GM23338 (cell line): ENCODE measurements around the gene ALDH3A2. TPM values are rescaled to one million over a fixed set of nuclear protein-coding genes. Genes with fewer than 3 reads are reported as not detected.

Experiments used
- ATAC-seq: fragments of 200-7000 bp; cut with Tn5 transposase; 3 replicates; pipeline ENCODE4 v1.9.1; 2020
- DNase-seq: peaks from one replicate; pipeline ENCODE4 v3.0.0-alpha.2; 2015; ENCODE audit warnings: low spot score
- H2AFZ ChIP-seq: fragments of 200-600 bp; sonication (generic); 2 replicates; pipeline ENCODE4 v1.8.0; 2016; ENCODE audit warnings: antibody characterized with exemption, mild to moderate bottlenecking, moderate library complexity
- H3F3A ChIP-seq: fragments of 200-600 bp; sonication (generic); replicated peaks from 2 replicates; pipeline ENCODE4 v1.8.0; 2017; ENCODE audit warnings: antibody characterized with exemption, mixed run types, low read depth
- H3K27ac ChIP-seq: fragments of 200-600 bp; sonication (generic); 2 replicates; pipeline ENCODE4 v1.6.1; 2016; ENCODE audit warnings: low read depth
- H3K27me3 ChIP-seq: fragments of 200-600 bp; sonication (generic); 2 replicates; pipeline ENCODE4 v1.8.0; 2016; ENCODE audit warnings: mild to moderate bottlenecking, mixed run types, moderate library complexity; ENCODE audit not compliant: insufficient read depth
- H3K36me3 ChIP-seq: fragments of 200-600 bp; sonication (generic); 2 replicates; pipeline ENCODE4 v1.8.0; 2016; ENCODE audit warnings: mild to moderate bottlenecking; ENCODE audit not compliant: insufficient read depth
- H3K4me1 ChIP-seq: fragments of 200-600 bp; sonication (generic); 2 replicates; pipeline ENCODE4 v1.8.0; 2016; ENCODE audit warnings: mild to moderate bottlenecking, moderate library complexity; ENCODE audit not compliant: insufficient read depth
- H3K4me2 ChIP-seq: fragments of 200-600 bp; sonication (generic); 2 replicates; pipeline ENCODE4 v1.7.1; 2017; ENCODE audit warnings: mixed run types
- H3K4me3 ChIP-seq: fragments of 200-600 bp; sonication (generic); 2 replicates; pipeline ENCODE4 v1.6.1; 2016; ENCODE audit warnings: mixed run types
- H3K79me2 ChIP-seq: fragments of 200-600 bp; sonication (generic); replicated peaks from 2 replicates; pipeline ENCODE4 v1.8.0; 2017; ENCODE audit warnings: mild to moderate bottlenecking; ENCODE audit not compliant: insufficient read depth
- H3K9me2 ChIP-seq: fragments of 200-600 bp; sonication (generic); 2 replicates; pipeline ENCODE4 v1.8.0; 2017; ENCODE audit not compliant: insufficient read depth
- H4K20me1 ChIP-seq: fragments of 200-600 bp; sonication (generic); replicated peaks from 2 replicates; pipeline ENCODE4 v1.8.0; 2017; ENCODE audit warnings: mild to moderate bottlenecking; ENCODE audit not compliant: insufficient read depth
- H3K27ac Mint-ChIP-seq: 2 replicates; pipeline ENCODE4 v1.8.0; 2020; ENCODE audit warnings: inconsistent platforms, mild to moderate bottlenecking, moderate library complexity, mixed read lengths
- H3K27me3 Mint-ChIP-seq: 3 replicates; pipeline ENCODE4 v1.8.0; 2022; ENCODE audit warnings: low read depth, mild to moderate bottlenecking, moderate library complexity, mixed read lengths, inconsistent platforms; ENCODE audit not compliant: insufficient read depth, poor library complexity
- H3K36me3 Mint-ChIP-seq: 3 replicates; pipeline ENCODE4 v1.8.0; 2021; ENCODE audit warnings: low read depth, mild to moderate bottlenecking, inconsistent platforms, moderate library complexity, mixed read lengths
- H3K4me1 Mint-ChIP-seq: 3 replicates; pipeline ENCODE4 v1.8.0; 2020; ENCODE audit warnings: mild to moderate bottlenecking, inconsistent platforms, mixed read lengths
- H3K4me3 Mint-ChIP-seq: 3 replicates; pipeline ENCODE4 v1.8.0; 2021; ENCODE audit warnings: moderate library complexity, mild to moderate bottlenecking, inconsistent platforms, mixed read lengths
- H3K9me3 Mint-ChIP-seq: 3 replicates; pipeline ENCODE4 v1.8.0; 2020; ENCODE audit warnings: moderate library complexity, mild to moderate bottlenecking, inconsistent platforms, mixed read lengths
- CREB1 ChIP-seq: fragments of 250-450 bp; sonication (Bioruptor Pico); IDR thresholded peaks from 2 replicates; pipeline ENCODE4 v1.5.0; 2020; ENCODE audit warnings: low read depth, mild to moderate bottlenecking, moderate library complexity
- CTCF ChIP-seq, 2 experiments: fragments of 200-600 bp in 1 of 2; sonication (generic) in 1 of 2; conservative IDR thresholded peaks; 2 replicates each; pipeline versions ENCODE4 v1.5.1 to v1.6.1; 2016 to 2017; ENCODE audit warnings: antibody characterized with exemption in 2 of 2, low read depth in 2 of 2, mild to moderate bottlenecking in 2 of 2, moderate library complexity in 1 of 2
- EZH2 ChIP-seq: fragments of 200-600 bp; sonication (generic); IDR thresholded peaks from one replicate; pipeline ENCODE4 v1.8.0; 2017; ENCODE audit warnings: antibody characterized with exemption, mild to moderate bottlenecking, low read depth; ENCODE audit not compliant: unreplicated experiment
- EZH2phosphoT487 ChIP-seq: fragments of 200-600 bp; sonication (generic); IDR thresholded peaks from one replicate; pipeline ENCODE4 v1.8.1; 2018; ENCODE audit warnings: antibody characterized with exemption; ENCODE audit not compliant: unreplicated experiment
- JUNB ChIP-seq: IDR thresholded peaks from one replicate; pipeline ENCODE4 v1.6.1; 2016; ENCODE audit warnings: antibody characterized with exemption; ENCODE audit not compliant: unreplicated experiment
- NANOG ChIP-seq: IDR thresholded peaks from 2 replicates; pipeline ENCODE4 v1.6.1; 2016; ENCODE audit warnings: antibody characterized with exemption, borderline replicate concordance
- POLR2AphosphoS5 ChIP-seq: IDR thresholded peaks from 2 replicates; pipeline ENCODE4 v1.6.1; 2016; ENCODE audit warnings: antibody characterized with exemption, low read depth
- REST ChIP-seq: IDR thresholded peaks from one replicate; pipeline ENCODE4 v1.6.1; 2018; ENCODE audit warnings: antibody characterized with exemption; ENCODE audit not compliant: unreplicated experiment
- ZNF331 ChIP-seq: fragments of 250-450 bp; sonication (Bioruptor Pico); IDR thresholded peaks from 2 replicates; pipeline ENCODE4 v1.5.0; 2020; ENCODE audit warnings: low read depth, mild to moderate bottlenecking, moderate library complexity
- polyA plus RNA-seq: library from polyadenylated mRNA; unstranded; fragments of >200 nt; fragmentation: Nextera tagmentation; extraction: Ambion mirVana; gene quantifications from 2 replicates; pipeline ENCODE4 v1.2.1, GENCODE V29; 2016
- total RNA-seq: library from RNA; depleted of rRNA; stranded (reverse); fragments of >200 nt; shearing (Covaris generic); gene quantifications from 2 replicates; pipeline ENCODE4 v1.2.3, GENCODE V29; 2014
- TF ChIP-seq, protein P1 (sequence below): IDR thresholded peaks from 2 replicates; pipeline ENCODE4 v1.6.1; 2016; ENCODE audit warnings: antibody characterized with exemption

Gene ALDH3A2
- total and polyA plus RNA-seq, 2 experiments from 2014 or later: 31.3 to 159 TPM

DNA sequence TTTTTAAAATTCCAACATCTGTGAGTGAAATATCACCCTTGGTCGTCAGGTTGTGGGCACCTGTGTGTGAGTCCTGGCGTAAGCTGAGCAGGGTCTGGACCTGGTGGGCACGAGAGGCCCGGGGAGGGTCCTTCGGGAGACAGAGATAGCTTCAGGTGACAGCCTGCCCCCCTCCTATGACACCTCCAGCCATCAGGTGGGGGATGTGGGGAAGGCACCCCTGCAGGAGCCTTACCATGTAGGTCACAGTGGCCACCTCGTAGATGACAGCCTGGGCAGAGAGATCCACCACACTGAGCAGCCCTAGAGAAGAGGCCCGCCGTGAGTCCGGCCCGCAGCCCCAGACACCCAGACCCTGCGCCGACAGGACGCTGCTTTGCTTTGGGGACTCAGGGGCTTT is 56.6 kb downstream of the ALDH3A2 start (continued):
- TF ChIP-seq JUNB: no peak
- TF ChIP-seq CTCF (conservative IDR thresholded peaks at IDR 0.05; ENCODE audit: low read depth in 2 of 2): no peak
- TF ChIP-seq EZH2: no peak
- no peak for TF ChIP-seq POLR2AphosphoS5
- no peak for TF ChIP-seq NANOG
- TF ChIP-seq, protein P1, sequence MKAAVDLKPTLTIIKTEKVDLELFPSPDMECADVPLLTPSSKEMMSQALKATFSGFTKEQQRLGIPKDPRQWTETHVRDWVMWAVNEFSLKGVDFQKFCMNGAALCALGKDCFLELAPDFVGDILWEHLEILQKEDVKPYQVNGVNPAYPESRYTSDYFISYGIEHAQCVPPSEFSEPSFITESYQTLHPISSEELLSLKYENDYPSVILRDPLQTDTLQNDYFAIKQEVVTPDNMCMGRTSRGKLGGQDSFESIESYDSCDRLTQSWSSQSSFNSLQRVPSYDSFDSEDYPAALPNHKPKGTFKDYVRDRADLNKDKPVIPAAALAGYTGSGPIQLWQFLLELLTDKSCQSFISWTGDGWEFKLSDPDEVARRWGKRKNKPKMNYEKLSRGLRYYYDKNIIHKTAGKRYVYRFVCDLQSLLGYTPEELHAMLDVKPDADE: no peak
- TF ChIP-seq CREB1 (CRISPR knock-in tag): no peak
- TF ChIP-seq EZH2phosphoT487: no peak
- no peak for TF ChIP-seq REST

- Mint-ChIP-seq H3K4me3 (no peak overlapping the region), H3K27me3 (peaks cover 6% of the 10 kb centered on the region), H3K9me3 (no peaks in the 10 kb centered on the region), H3K27ac (no peak overlapping the region), H3K4me1 (peaks cover 28% of the 10 kb centered on the region), H3K36me3 (no peaks in the 10 kb centered on the region)
- no peak overlapping the region for H3K4me2 ChIP-seq
- peaks cover 9% of the 10 kb centered on the region; the same call in 1 of the 2 replicates for H3K4me1 ChIP-seq
- ATAC-seq: peak; percentile 46
- no peaks in the 10 kb centered on the region for H3K9me2 ChIP-seq
- H3K27me3 ChIP-seq: no peaks in the 10 kb centered on the region
- H2AFZ ChIP-seq: no peak overlapping the region
- no peaks in the 10 kb centered on the region for H3K36me3 ChIP-seq
- no peak overlapping the region for H3K27ac ChIP-seq
- no peaks in the 10 kb centered on the region for H4K20me1 ChIP-seq
- no peaks in the 10 kb centered on the region for H3F3A ChIP-seq
- no peak for DNase-seq
- no peaks in the 10 kb centered on the region for H3K79me2 ChIP-seq
- no peak overlapping the region for H3K4me3 ChIP-seq
- TF ChIP-seq JUNB (no peak), POLR2AphosphoS5 (no peak), CTCF (conservative IDR thresholded peaks at IDR 0.05; ENCODE audit: low read depth in 2 of 2) (no peak), CREB1 (CRISPR knock-in tag) (no peak), ZNF331 (CRISPR knock-in tag) (no peak)
These were observed 57.5 kb downstream of the ALDH3A2 start for GRCh38 chr17:19705771-19706770.
